Activated CD8-positive, alpha-beta T cell treated with anti-CD3 and anti-CD28 coated beads for 36 hours (primary cell): Measurements from ENCODE around the gene COMT. TPM values are rescaled to one million over a fixed set of nuclear protein-coding genes. Genes with fewer than 3 reads are reported as not detected.
A peak's percentile ranks its signal among the peaks of the same experiment; 100 is the strongest.

Experiments used
- ATAC-seq: fragments of 200-7000 bp; cut with Tn5 transposase; one replicate; pipeline ENCODE4 v1.10.0; 2021; ENCODE audit warnings: mild to moderate bottlenecking, moderate library complexity
- CTCF ChIA-PET: fragments of 350-600 bp; sonication (Branson Sonifier 250); formaldehyde crosslinking; loops from one replicate; lab custom pipeline; 2021; ENCODE audit warnings: antibody characterized with exemption; lab: Charles Lee
- POLR2A ChIA-PET: fragments of 350-600 bp; sonication (Branson Sonifier 250); formaldehyde crosslinking; loops from one replicate; lab custom pipeline; 2021; ENCODE audit warnings: antibody characterized with exemption; lab: Charles Lee
- DNase-seq: peaks from one replicate; pipeline ENCODE4 v3.0.0-alpha.2; 2020
- H3K27ac Mint-ChIP-seq: one replicate; pipeline ENCODE4 v1.8.0; 2021; ENCODE audit warnings: mild to moderate bottlenecking, mixed read lengths
- H3K27me3 Mint-ChIP-seq: one replicate; pipeline ENCODE4 v1.8.0; 2021; ENCODE audit warnings: mixed read lengths
- H3K36me3 Mint-ChIP-seq: one replicate; pipeline ENCODE4 v1.8.0; 2021; ENCODE audit warnings: low read depth, mixed read lengths
- H3K4me1 Mint-ChIP-seq: one replicate; pipeline ENCODE4 v1.8.0; 2021; ENCODE audit warnings: low read depth, mixed read lengths
- H3K4me3 Mint-ChIP-seq: one replicate; pipeline ENCODE4 v1.8.0; 2021; ENCODE audit warnings: mild to moderate bottlenecking, moderate library complexity, mixed read lengths
- H3K9me3 Mint-ChIP-seq: one replicate; pipeline ENCODE4 v1.8.0; 2021; ENCODE audit warnings: mixed read lengths
- CTCF ChIP-seq: fragments of 200-600 bp; IDR thresholded peaks from one replicate; pipeline ENCODE4 v1.8.0; 2022; ENCODE audit warnings: antibody characterized with exemption, mild to moderate bottlenecking
- intact Hi-C: fragments of 100-400 bp; cut with micrococcal nuclease; formaldehyde crosslinking; loops from one replicate; pipeline ENCODE4 v1.10.0; 2022
- total RNA-seq, 2 experiments: library from RNA; stranded (reverse); gene quantifications; one replicate each; pipeline ENCODE4 v1.2.3, GENCODE V29; 2021

COMT gene
- total RNA-seq, 2 experiments from 2014 or later, result 70.7 to 74.5 TPM

GRCh38 chr22:19982991-19983578 is 41.5 kb downstream of the COMT start:
- no peak overlapping the region for H3K4me3 Mint-ChIP-seq
- DNase-seq, result no peak
- intact Hi-C loops, result no loop called here
- no peak for TF ChIP-seq CTCF
- H3K27me3 Mint-ChIP-seq, result no peaks in the 10 kb centered on the region
- no peaks in the 10 kb centered on the region for H3K36me3 Mint-ChIP-seq
- ChIA-PET POLR2A (interaction anchor here (2.4 kb wide), 1 partner anchor 12 kb away, joined by 5 read pairs; no protein-coding TSS in a partner anchor), CTCF (no interaction called here)
- H3K27ac Mint-ChIP-seq, result no peak overlapping the region
- no peaks in the 10 kb centered on the region for H3K9me3 Mint-ChIP-seq
- ATAC-seq, result no peak
- H3K4me1 Mint-ChIP-seq, result peaks cover 2% of the 10 kb centered on the region

- no peaks in the 10 kb centered on the region for H3K36me3 Mint-ChIP-seq
- H3K27ac Mint-ChIP-seq, result no peak overlapping the region
- H3K9me3 Mint-ChIP-seq, result no peaks in the 10 kb centered on the region
- no peak for ATAC-seq
- ChIA-PET POLR2A (interaction anchor here (2.4 kb wide), 1 partner anchor 12 kb away, joined by 5 read pairs; no protein-coding TSS in a partner anchor), CTCF (interaction anchor here (1.0 kb wide), 1 partner anchor 30 kb away, joined by 3 read pairs; no protein-coding TSS in a partner anchor)
- no peak for TF ChIP-seq CTCF
- no peaks in the 10 kb centered on the region for H3K27me3 Mint-ChIP-seq
- H3K4me3 Mint-ChIP-seq, result no peak overlapping the region
- intact Hi-C loops, result no loop called here
- DNase-seq, result no peak
- H3K4me1 Mint-ChIP-seq, result peaks cover 2% of the 10 kb centered on the region
Measured at GRCh38 chr22:19983741-19984140, 42.2 kb downstream of the COMT start.

- CTCF ChIA-PET, result interaction anchor here (1.0 kb wide), 1 partner anchor 29 kb away, joined by 3 read pairs; no protein-coding TSS in a partner anchor
- Mint-ChIP-seq H3K36me3 (no peaks in the 10 kb centered on the region), H3K9me3 (no peaks in the 10 kb centered on the region), H3K27me3 (no peaks in the 10 kb centered on the region), H3K4me3 (no peak overlapping the region), H3K27ac (no peak overlapping the region), H3K4me1 (peaks cover 2% of the 10 kb centered on the region)
- ATAC-seq, result peak; percentile 45
- intact Hi-C loops, result no loop called here
- DNase-seq, result peak; percentile 53
- POLR2A ChIA-PET, result interaction anchor here (1.0 to 2.4 kb wide), 2 partner anchors 13 to 31 kb away, joined by 4 to 5 read pairs; no protein-coding TSS in a partner anchor
- no peak for TF ChIP-seq CTCF
Measured at GRCh38 chr22:19984201-19984753, 42.7 kb downstream of the COMT start.

GRCh38 chr22:19984851-19985811 is 43.6 kb downstream of the COMT start:
- Mint-ChIP-seq H3K36me3 (no peaks in the 10 kb centered on the region), H3K4me3 (no peak overlapping the region), H3K4me1 (peaks cover 2% of the 10 kb centered on the region), H3K27ac (no peak overlapping the region), H3K27me3 (no peaks in the 10 kb centered on the region), H3K9me3 (no peaks in the 10 kb centered on the region)
- ChIA-PET CTCF (interaction anchor here (1.3 to 2.2 kb wide), 2 partner anchors 28 to 126 kb away, joined by 4 to 7 read pairs; no protein-coding TSS in a partner anchor), POLR2A (interaction anchor here (0.5 to 2.4 kb wide), 3 partner anchors 14 to 31 kb away, joined by 4 to 5 read pairs (median 5); no protein-coding TSS in a partner anchor)
- intact Hi-C loops, result no loop called here
- TF ChIP-seq CTCF, result no peak
- ATAC-seq (no peak), DNase-seq (no peak)
